ENCODE measurements around the gene DTNB.

GRCh38 chr2:25671622-25672021 lies 1.8 kb downstream of the DTNB start:
- no peak for TF ChIP-seq ELK4 (IDR thresholded peaks at IDR 0.05; ENCODE audit: borderline replicate concordance, low read depth, low read length)
- no peak for TF ChIP-seq CTCF (tag by site-specific recombination; IDR thresholded peaks at IDR 0.05)
- TF ChIP-seq ZNF704 (tag by site-specific recombination; IDR thresholded peaks at IDR 0.05): no peak
- no peak for TF ChIP-seq HOXC10 (CRISPR knock-in tag; IDR thresholded peaks at IDR 0.05)
- no peak for TF ChIP-seq ZNF121 (tag by site-specific recombination; IDR thresholded peaks at IDR 0.05)
